NOMO-1 treated with DMSO at 0.1 percent for 48 hours (cell line): ENCODE measurements around the gene RNASE11.
"Not testable (repeated sequence)": the region's sequence is repeated elsewhere in the genome, so short reads cannot be mapped to it uniquely, and the experiment has no call there.

Experiments used
- DNase-seq: peaks from one replicate; lab custom pipeline; 2025; ENCODE audit not compliant: unreplicated experiment; lab: John Stamatoyannopoulos, UW

RNASE11 gene

GRCh38 chr14:20583142-20583541 is 4.7 kb downstream of the RNASE11 start:
- DNase-seq = no peak

- DNase-seq = peak; percentile 3
Measured at GRCh38 chr14:20580242-20580641, 7.6 kb downstream of the RNASE11 start.

GRCh38 chr14:20578784-20579502 is 8.9 kb downstream of the RNASE11 start:
- no peak for DNase-seq

GRCh38 chr14:20578325-20578724 is 9.5 kb downstream of the RNASE11 start:
- DNase-seq = no peak

- DNase-seq = not testable (repeated sequence)
Measured at GRCh38 chr14:20572382-20572990, 15.3 kb downstream of the RNASE11 start.

GRCh38 chr14:20570720-20571119 is 17.1 kb downstream of the RNASE11 start:
- DNase-seq = peak; percentile 43

GRCh38 chr14:20569865-20570264 is 17.9 kb downstream of the RNASE11 start:
- not testable (repeated sequence) for DNase-seq

- DNase-seq = no peak
Measured at GRCh38 chr14:20569066-20569465, 18.7 kb downstream of the RNASE11 start.

- no peak for DNase-seq
Measured at GRCh38 chr14:20568393-20568792, 19.4 kb downstream of the RNASE11 start.

GRCh38 chr14:20567199-20567598 is 20.6 kb downstream of the RNASE11 start:
- not testable (repeated sequence) for DNase-seq

GRCh38 chr14:20564501-20564997 is 23.3 kb downstream of the RNASE11 start:
- DNase-seq = no peak

- no peak for DNase-seq
Measured at GRCh38 chr14:20563971-20564370, 23.8 kb downstream of the RNASE11 start.

- no peak for DNase-seq
Measured at GRCh38 chr14:20560961-20561360, 26.8 kb downstream of the RNASE11 start, which contains the start of gene RNASE9. Gene RNASE9 (minus strand): TSS chr14:20561047.

- no peak for DNase-seq
Measured at GRCh38 chr14:20559461-20559904, 28.3 kb downstream of the RNASE11 start.

- no peak for DNase-seq
Measured at GRCh38 chr14:20557212-20557542, 30.6 kb downstream of the RNASE11 start.

- DNase-seq = peak; percentile 62
Measured at GRCh38 chr14:20556500-20557211, 31.1 kb downstream of the RNASE11 start.

GRCh38 chr14:20555845-20556244 is 32.0 kb downstream of the RNASE11 start:
- peak; percentile 1 for DNase-seq

- DNase-seq = no peak
Measured at GRCh38 chr14:20553024-20553423, 34.8 kb downstream of the RNASE11 start.

GRCh38 chr14:20551606-20552005 is 36.2 kb downstream of the RNASE11 start:
- no peak for DNase-seq

- DNase-seq = no peak
Measured at GRCh38 chr14:20550926-20551325, 36.9 kb downstream of the RNASE11 start.

- no peak for DNase-seq
Measured at GRCh38 chr14:20548414-20549158, 39.2 kb downstream of the RNASE11 start.
